A549 treated with AZD9567 at 1 μM for 4 hours (cell line): ENCODE results near the gene ANKS3. TPM values are rescaled to one million over a fixed set of nuclear protein-coding genes. Genes with fewer than 3 reads are reported as not detected.

Experiments used
- total RNA-seq: library from RNA; stranded (reverse); fragments of 200-300 nt; extraction: Qiagen RNA extraction; gene quantifications from 5 replicates; pipeline ENCODE4 v1.2.3, GENCODE V29; 2022; ENCODE audit not compliant: insufficient read depth

Gene ANKS3
- 17.4 to 28.8 TPM (median 27.4 TPM) in 5 replicates for total RNA-seq

GRCh38 chr16:4734063-4734729 lies at the start of gene ANKS3, which contains the start of gene DNAAF8:
Gene ANKS3, minus strand, starts transcription at chr16:4734271. Its CDS starts 4,122 bp downstream, at chr16:4730149.
Gene DNAAF8, plus strand, starts transcription at chr16:4734537. Its CDS starts 1,978 bp downstream, at chr16:4736515.

DNA sequence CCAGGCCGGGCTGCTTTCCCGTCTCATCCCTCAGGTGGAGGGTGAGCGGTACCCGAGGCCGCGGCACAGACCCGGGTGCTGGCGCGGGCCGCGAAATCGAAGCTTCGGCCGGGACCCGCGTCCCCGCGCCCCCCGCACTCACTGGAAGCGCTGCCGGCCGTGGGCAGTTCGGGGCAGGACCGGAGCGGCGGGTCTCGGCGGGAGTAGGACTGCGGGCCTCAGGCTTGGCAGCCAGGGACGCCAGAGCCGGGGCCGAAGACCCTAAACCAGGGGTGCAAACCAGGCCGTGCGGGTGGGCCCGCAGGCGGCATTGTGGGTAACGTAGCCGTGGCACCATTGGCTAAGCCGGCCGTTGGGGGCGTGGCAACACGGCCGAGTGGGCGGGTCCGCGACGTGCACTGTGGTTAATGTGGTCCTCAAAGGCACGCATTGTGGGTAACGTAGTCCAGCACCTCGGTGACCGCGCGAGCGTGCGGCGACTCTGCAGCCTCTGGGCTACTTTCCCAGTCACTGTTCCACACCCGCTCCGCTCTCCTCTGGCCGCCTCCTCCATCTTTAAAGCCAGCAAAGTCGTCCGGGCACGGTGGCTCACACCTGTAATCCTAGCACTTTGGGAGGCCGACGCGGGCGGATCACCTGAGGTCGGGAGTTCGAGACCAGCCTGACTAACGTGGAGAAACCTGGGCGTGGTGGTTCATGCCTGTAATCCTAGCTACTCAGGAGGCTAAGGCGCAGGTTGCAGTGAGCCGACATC lies 33.0 kb upstream of the ANKS3 start, which contains the start of gene ZNF500:
Gene ZNF500 (minus strand): TSS at position 288 of the 754 bp plus-strand sequence. CDS start 1,184 bp downstream, outside the sequence.

DNA sequence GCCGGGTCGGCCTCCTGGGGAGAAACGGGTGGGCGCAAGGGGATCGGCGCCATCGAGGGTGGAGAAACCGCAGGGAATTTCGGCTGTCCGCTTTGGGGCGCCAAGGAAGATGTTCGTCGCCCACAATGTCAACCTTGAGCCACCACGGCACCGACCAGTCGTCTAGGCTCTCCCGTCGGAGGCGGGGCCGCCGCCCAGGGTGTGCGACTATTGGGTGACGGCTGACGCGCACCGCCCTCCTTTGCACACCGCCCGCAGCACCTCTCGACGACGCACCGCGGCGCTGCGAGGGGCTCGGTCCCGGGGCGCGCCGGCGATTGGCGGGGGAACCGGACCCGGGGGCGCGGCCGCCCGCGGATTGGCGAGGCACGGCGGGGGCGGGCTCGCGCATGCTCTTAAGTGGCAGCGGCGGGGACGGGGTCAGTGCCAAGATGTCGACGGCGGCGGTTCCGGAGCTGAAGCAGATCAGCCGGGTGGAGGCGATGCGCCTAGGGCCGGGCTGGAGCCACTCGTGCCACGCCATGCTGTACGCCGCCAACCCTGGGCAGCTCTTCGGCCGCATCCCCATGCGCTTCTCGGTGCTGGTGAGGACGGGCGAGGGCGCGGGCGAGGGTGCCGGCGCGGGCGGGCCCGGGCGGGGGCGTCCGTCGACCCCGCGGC lies 40.6 kb downstream of the ANKS3 start, which contains the start of gene NUDT16L1:
Gene NUDT16L1 (plus strand): TSS at position 267 of the 660 bp plus-strand sequence. CDS start 165 bp downstream, at position 432.

Other genes starting within 250 kb of the ANKS3 start
- 12.3 to 15.7 TPM (median 13.9 TPM) in 5 replicates for gene CDIP1, start 195.5 kb downstream of the ANKS3 start, total RNA-seq
- 0.02 to 0.06 TPM (median 0.05 TPM) in 3 of 5 replicates, not detected in the others for gene C16orf96, start 177.9 kb downstream of the ANKS3 start, total RNA-seq
- gene UBALD1, start 119.4 kb downstream of the ANKS3 start, total RNA-seq = 35.1 to 62.2 TPM (median 56.6 TPM) in 5 replicates
- 40.8 to 50.4 TPM (median 44.0 TPM) in 5 replicates for gene MGRN1, start 109.4 kb downstream of the ANKS3 start, total RNA-seq
- 15.7 to 28.4 TPM (median 26.0 TPM) in 5 replicates for gene NUDT16L1, start 40.7 kb downstream of the ANKS3 start, total RNA-seq
- gene DNAAF8, start 266 bp upstream of the ANKS3 start, total RNA-seq = 1.3 to 1.7 TPM (median 1.5 TPM) in 4 of 5 replicates, not detected in the other
- 8.0 to 14.9 TPM (median 8.8 TPM) in 5 replicates for gene ZNF500, start 32.9 kb upstream of the ANKS3 start, total RNA-seq
- gene SEPTIN12, start 54.1 kb upstream of the ANKS3 start, total RNA-seq = 0.18 to 0.26 TPM in 2 of 5 replicates, not detected in the others
- not detected in 5 replicates for gene SMIM22, start 61.1 kb upstream of the ANKS3 start, total RNA-seq
- gene ROGDI, start 68.4 kb upstream of the ANKS3 start, total RNA-seq = 14.7 to 26.6 TPM (median 16.5 TPM) in 5 replicates
- 43.4 to 47.9 TPM (median 46.8 TPM) in 5 replicates for gene GLYR1, start 113.0 kb upstream of the ANKS3 start, total RNA-seq
- gene UBN1, start 113.2 kb upstream of the ANKS3 start, total RNA-seq = 27.4 to 28.9 TPM (median 28.1 TPM) in 5 replicates
- gene PPL, start 202.9 kb upstream of the ANKS3 start, total RNA-seq = 2.8 to 3.8 TPM (median 3.6 TPM) in 5 replicates
- gene SEC14L5, start 224.1 kb upstream of the ANKS3 start, total RNA-seq = 0.02 to 0.08 TPM (median 0.03 TPM) in 4 of 5 replicates, not detected in the other